ENCODE results near the gene ACOX3. TPM values are rescaled to one million over a fixed set of nuclear protein-coding genes. Genes with fewer than 3 reads are reported as not detected.

The ACOX3 gene
- total and polyA plus RNA-seq, 2 donors (not counting 1 experiment from before 2014, with no cell fraction given), result 6.8 to 23.8 TPM

DNA sequence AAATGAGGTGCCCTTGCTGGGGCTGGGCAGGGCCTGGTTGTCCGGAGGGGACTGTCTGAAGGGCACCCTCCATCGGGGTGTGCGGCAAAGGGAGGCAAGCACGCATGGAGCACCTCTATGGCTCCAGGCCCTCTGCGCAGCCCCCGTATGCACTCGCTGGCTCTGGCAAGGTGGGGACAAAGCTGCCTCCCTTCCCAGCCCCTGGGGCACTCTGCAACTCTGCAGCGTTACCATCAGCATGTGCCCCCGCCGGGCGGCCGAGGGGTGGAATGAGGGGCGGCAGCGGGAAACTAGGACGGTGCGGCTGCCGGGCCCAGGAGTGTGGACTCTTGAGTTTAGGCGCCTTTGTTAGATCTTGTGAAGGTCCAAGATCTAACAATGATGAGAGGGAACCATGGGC lies 26.5 kb upstream of the ACOX3 start:
- H3K4me3 ChIP-seq (replicated peaks in 1 of 4; ENCODE audit: control extremely low read depth in 1 of 4, insufficient read depth in 1 of 4, low read depth in 3 of 4, low read length in 4 of 4), result no peak overlapping the region
- H3K27me3 ChIP-seq (ENCODE audit: control insufficient read depth, insufficient read depth, low read length), result no peaks in the 10 kb centered on the region
- peaks cover 4% of the 10 kb centered on the region for H3K4me1 ChIP-seq (ENCODE audit: control insufficient read depth, extremely low read depth, insufficient read depth, low read length)
- no peak overlapping the region for H3K9ac ChIP-seq (ENCODE audit: insufficient read depth, low read length)
- H3K4me2 ChIP-seq (ENCODE audit: extremely low read depth, insufficient read depth, low read length), result no peak overlapping the region
- no peak overlapping the region for H3K27ac ChIP-seq (ENCODE audit: insufficient read depth, low read length)
- H4K20me1 ChIP-seq (ENCODE audit: control insufficient read depth, extremely low read depth, insufficient read depth, low read length), result no peaks in the 10 kb centered on the region
- no peak overlapping the region for H2AFZ ChIP-seq (ENCODE audit: low read length)
- H3K36me3 ChIP-seq (ENCODE audit: control insufficient read depth, insufficient read depth, low read length), result peaks cover 6% of the 10 kb centered on the region
- DNase-seq (ENCODE audit: low read depth in 2 of 2), result no peak
- TF ChIP-seq EZH2 (IDR thresholded peaks at IDR 0.05; ENCODE audit: low read length, missing control alignments), result no peak
- TF ChIP-seq, protein P1, sequence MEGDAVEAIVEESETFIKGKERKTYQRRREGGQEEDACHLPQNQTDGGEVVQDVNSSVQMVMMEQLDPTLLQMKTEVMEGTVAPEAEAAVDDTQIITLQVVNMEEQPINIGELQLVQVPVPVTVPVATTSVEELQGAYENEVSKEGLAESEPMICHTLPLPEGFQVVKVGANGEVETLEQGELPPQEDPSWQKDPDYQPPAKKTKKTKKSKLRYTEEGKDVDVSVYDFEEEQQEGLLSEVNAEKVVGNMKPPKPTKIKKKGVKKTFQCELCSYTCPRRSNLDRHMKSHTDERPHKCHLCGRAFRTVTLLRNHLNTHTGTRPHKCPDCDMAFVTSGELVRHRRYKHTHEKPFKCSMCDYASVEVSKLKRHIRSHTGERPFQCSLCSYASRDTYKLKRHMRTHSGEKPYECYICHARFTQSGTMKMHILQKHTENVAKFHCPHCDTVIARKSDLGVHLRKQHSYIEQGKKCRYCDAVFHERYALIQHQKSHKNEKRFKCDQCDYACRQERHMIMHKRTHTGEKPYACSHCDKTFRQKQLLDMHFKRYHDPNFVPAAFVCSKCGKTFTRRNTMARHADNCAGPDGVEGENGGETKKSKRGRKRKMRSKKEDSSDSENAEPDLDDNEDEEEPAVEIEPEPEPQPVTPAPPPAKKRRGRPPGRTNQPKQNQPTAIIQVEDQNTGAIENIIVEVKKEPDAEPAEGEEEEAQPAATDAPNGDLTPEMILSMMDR (conservative IDR thresholded peaks at IDR 0.05 in 1 of 2, IDR thresholded peaks at IDR 0.05 in 1 of 2; ENCODE audit: low read depth in 1 of 2, low read length in 2 of 2), result no peak
- H3K9me3 ChIP-seq (ENCODE audit: control insufficient read depth, insufficient read depth, low read depth, low read length), result no peaks in the 10 kb centered on the region
- H3K79me2 ChIP-seq (ENCODE audit: control insufficient read depth, insufficient read depth, low read length), result no peaks in the 10 kb centered on the region

GRCh38 chr4:8465615-8466611 lies 25.4 kb upstream of the ACOX3 start:
- no peaks in the 10 kb centered on the region for H4K20me1 ChIP-seq (ENCODE audit: control insufficient read depth, extremely low read depth, insufficient read depth, low read length)
- no peak overlapping the region for H2AFZ ChIP-seq (ENCODE audit: low read length)
- H3K4me2 ChIP-seq (ENCODE audit: extremely low read depth, insufficient read depth, low read length), result no peak overlapping the region
- H3K27me3 ChIP-seq (ENCODE audit: control insufficient read depth, insufficient read depth, low read length), result no peaks in the 10 kb centered on the region
- no peak overlapping the region for H3K27ac ChIP-seq (ENCODE audit: insufficient read depth, low read length)
- no peaks in the 10 kb centered on the region for H3K4me1 ChIP-seq (ENCODE audit: control insufficient read depth, extremely low read depth, insufficient read depth, low read length)
- peaks cover 6% of the 10 kb centered on the region for H3K36me3 ChIP-seq (ENCODE audit: control insufficient read depth, insufficient read depth, low read length)
- TF ChIP-seq, protein P1 (conservative IDR thresholded peaks at IDR 0.05 in 1 of 2, IDR thresholded peaks at IDR 0.05 in 1 of 2; ENCODE audit: low read depth in 1 of 2, low read length in 2 of 2), result no peak
- no peak for TF ChIP-seq EZH2 (IDR thresholded peaks at IDR 0.05; ENCODE audit: low read length, missing control alignments)
- DNase-seq (ENCODE audit: low read depth in 2 of 2), result no peak
- no peaks in the 10 kb centered on the region for H3K9me3 ChIP-seq (ENCODE audit: control insufficient read depth, insufficient read depth, low read depth, low read length)
- H3K4me3 ChIP-seq (replicated peaks in 1 of 4; ENCODE audit: control extremely low read depth in 1 of 4, insufficient read depth in 1 of 4, low read depth in 3 of 4, low read length in 4 of 4), result no peak overlapping the region
- no peaks in the 10 kb centered on the region for H3K79me2 ChIP-seq (ENCODE audit: control insufficient read depth, insufficient read depth, low read length)
- H3K9ac ChIP-seq (ENCODE audit: insufficient read depth, low read length), result no peak overlapping the region

GRCh38 chr4:8464381-8464780 lies 23.9 kb upstream of the ACOX3 start:
- Histone ChIP-seq H3K9me3 (ENCODE audit: control insufficient read depth, insufficient read depth, low read depth, low read length) (no peaks in the 10 kb centered on the region), H3K4me3 (replicated peaks in 1 of 4; ENCODE audit: control extremely low read depth in 1 of 4, insufficient read depth in 1 of 4, low read depth in 3 of 4, low read length in 4 of 4) (no peak overlapping the region), H4K20me1 (ENCODE audit: control insufficient read depth, extremely low read depth, insufficient read depth, low read length) (no peaks in the 10 kb centered on the region), H3K79me2 (ENCODE audit: control insufficient read depth, insufficient read depth, low read length) (no peaks in the 10 kb centered on the region), H3K27ac (ENCODE audit: insufficient read depth, low read length) (no peak overlapping the region), H3K4me1 (ENCODE audit: control insufficient read depth, extremely low read depth, insufficient read depth, low read length) (no peaks in the 10 kb centered on the region), H3K4me2 (ENCODE audit: extremely low read depth, insufficient read depth, low read length) (no peak overlapping the region), H3K36me3 (ENCODE audit: control insufficient read depth, insufficient read depth, low read length) (peaks cover 6% of the 10 kb centered on the region), H2AFZ (ENCODE audit: low read length) (no peak overlapping the region), H3K9ac (ENCODE audit: insufficient read depth, low read length) (no peak overlapping the region), H3K27me3 (ENCODE audit: control insufficient read depth, insufficient read depth, low read length) (no peaks in the 10 kb centered on the region)
- TF ChIP-seq, protein P1 (conservative IDR thresholded peaks at IDR 0.05 in 1 of 2, IDR thresholded peaks at IDR 0.05 in 1 of 2; ENCODE audit: low read depth in 1 of 2, low read length in 2 of 2), result no peak
- DNase-seq (ENCODE audit: low read depth in 2 of 2), result no peak

All from fibroblast of lung (primary cell).